ENCODE data around the gene GNAT1.

GNAT1 gene

DNA sequence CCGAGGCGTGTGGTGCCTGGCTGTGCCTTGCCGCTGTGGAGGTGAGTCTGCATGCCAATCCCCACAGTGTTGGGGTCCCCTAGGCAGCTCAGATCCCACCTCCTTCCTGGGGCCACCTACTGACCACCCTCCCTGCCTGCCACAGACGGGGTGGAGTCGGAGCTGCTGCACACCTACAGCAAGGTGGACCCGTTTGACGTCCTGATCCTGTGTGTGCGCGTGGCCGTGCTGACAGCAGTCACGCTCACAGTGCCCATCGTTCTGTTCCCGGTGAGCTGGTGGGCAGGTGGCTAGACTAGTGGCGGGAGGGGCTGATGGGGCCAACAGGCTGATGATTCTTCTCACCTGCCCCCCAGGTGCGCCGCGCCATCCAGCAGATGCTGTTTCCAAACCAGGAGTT lies 27.0 kb downstream of the GNAT1 start:
- H3K27ac ChIP-seq, result no peak overlapping the region
- TF ChIP-seq CTCF (IDR thresholded peaks at IDR 0.05) (no peak), ZFX (IDR thresholded peaks at IDR 0.05; ENCODE audit: borderline replicate concordance) (no peak)

DNA sequence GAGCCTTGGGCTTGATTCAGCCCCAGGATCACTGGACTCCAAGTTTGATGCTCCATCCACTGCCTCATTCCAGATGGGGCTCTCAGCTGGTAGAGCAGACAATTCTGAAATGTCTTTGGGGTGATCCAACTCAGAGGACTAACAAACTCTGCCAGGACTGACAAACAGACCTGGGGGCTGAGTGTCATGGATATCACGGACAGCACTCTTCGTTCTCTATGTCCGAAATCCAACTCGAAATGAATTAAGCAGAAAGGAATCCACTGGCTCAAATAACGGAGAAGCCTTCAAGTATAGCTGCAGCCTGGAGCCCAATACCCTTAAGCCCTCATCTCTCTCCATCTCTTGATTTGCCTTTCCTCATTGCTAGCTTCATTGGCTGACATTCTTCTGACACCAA lies 27.9 kb downstream of the GNAT1 start:
- H3K27ac ChIP-seq, result no peak overlapping the region
- no peak for TF ChIP-seq CTCF (IDR thresholded peaks at IDR 0.05)
- no peak for TF ChIP-seq ZFX (IDR thresholded peaks at IDR 0.05; ENCODE audit: borderline replicate concordance)

DNA sequence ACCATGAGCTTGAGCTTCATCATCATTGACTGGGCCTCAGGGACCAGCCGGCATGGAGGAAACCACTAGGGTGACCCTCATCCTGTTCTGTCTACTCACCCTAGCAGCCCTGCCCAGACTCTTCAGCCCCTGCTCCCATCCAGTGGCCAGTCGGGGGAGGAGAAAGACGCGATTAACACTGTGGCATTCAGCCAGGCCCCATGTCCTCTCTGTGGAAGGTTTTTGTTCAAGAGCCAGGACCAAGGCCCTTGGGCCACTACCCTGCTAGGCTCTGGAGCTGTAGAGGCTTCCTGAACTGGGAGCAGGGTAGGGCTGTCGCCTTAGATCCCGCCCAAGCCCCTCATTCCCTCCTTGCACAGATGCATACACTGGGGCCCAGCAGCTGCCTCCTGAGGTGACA lies 28.7 kb downstream of the GNAT1 start:
- no peak overlapping the region for H3K27ac ChIP-seq
- TF ChIP-seq CTCF (IDR thresholded peaks at IDR 0.05), result no peak
- TF ChIP-seq ZFX (IDR thresholded peaks at IDR 0.05; ENCODE audit: borderline replicate concordance), result no peak

DNA sequence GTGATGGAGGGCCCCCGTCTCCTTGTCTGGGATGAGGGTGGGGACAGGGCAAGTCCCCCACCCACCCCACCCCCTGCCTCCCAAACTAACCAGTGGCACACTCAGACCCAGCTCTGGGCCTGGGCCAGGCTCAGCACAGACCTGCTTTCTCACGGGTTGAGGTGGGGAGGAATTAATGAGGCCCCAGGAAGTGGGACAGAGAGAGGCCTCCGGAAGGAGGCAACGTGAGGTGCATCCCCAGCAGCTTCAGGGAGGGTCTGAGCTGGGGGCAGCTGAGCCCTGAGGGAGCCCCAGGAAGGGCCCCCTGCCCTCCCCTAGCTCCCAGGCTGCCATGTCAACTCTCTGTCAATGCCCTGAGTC lies 29.6 kb downstream of the GNAT1 start:
- H3K27ac ChIP-seq, result no peak overlapping the region
- TF ChIP-seq ZFX (IDR thresholded peaks at IDR 0.05; ENCODE audit: borderline replicate concordance) (no peak), CTCF (IDR thresholded peaks at IDR 0.05) (no peak)

- TF ChIP-seq ZFX (IDR thresholded peaks at IDR 0.05; ENCODE audit: borderline replicate concordance) (no peak), CTCF (IDR thresholded peaks at IDR 0.05) (no peak)
Measured at GRCh38 chr3:50221411-50222168, 30.2 kb downstream of the GNAT1 start.

GRCh38 chr3:50222169-50222528 lies 30.7 kb downstream of the GNAT1 start:
- TF ChIP-seq CTCF (IDR thresholded peaks at IDR 0.05), result no peak
- no peak for TF ChIP-seq ZFX (IDR thresholded peaks at IDR 0.05; ENCODE audit: borderline replicate concordance)

More at GRCh38 chr3:50221411-50222168, 30.2 kb downstream of the GNAT1 start:
- H3K27ac ChIP-seq, result no peak overlapping the region

GRCh38 chr3:50224639-50225038 lies 33.2 kb downstream of the GNAT1 start:
- H3K27ac ChIP-seq, result no peak overlapping the region
- TF ChIP-seq ZFX (IDR thresholded peaks at IDR 0.05; ENCODE audit: borderline replicate concordance) (no peak), CTCF (IDR thresholded peaks at IDR 0.05) (no peak)

More at GRCh38 chr3:50222169-50222528, 30.7 kb downstream of the GNAT1 start:
- no peak overlapping the region for H3K27ac ChIP-seq

Measured in 22Rv1 (cell line).